Right ventricle myocardium superior (tissue), 1 donor: ENCODE measurements around the gene LTB. TPM values are rescaled to one million over a fixed set of nuclear protein-coding genes. Genes with fewer than 3 reads are reported as not detected.
"Not testable (repeated sequence)": the region's sequence is repeated elsewhere in the genome, so short reads cannot be mapped to it uniquely, and the experiment has no call there.

Experiments used
- ATAC-seq: fragments of 200-7000 bp; cut with Tn5 transposase; one replicate; pipeline ENCODE4 v1.9.1; 2020; ENCODE audit warnings: mild to moderate bottlenecking; ENCODE audit not compliant: poor library complexity
- DNase-seq: peaks from one replicate; pipeline ENCODE4 v3.0.0-alpha.2; 2020
- intact Hi-C: fragments of 100-400 bp; cut with DNase I; formaldehyde crosslinking; loops from one replicate; pipeline ENCODE4 v1.11.2; 2022
- total RNA-seq: library from RNA; stranded (reverse); fragmentation: NEBNext Ultra II Directional; extraction: Animal tissue kit (Norgen Biotek cat#: 25700); gene quantifications from one replicate; pipeline ENCODE4 v1.2.1, GENCODE V29; 2021
- donor health status: DM: no; HTN: yes; CAD: no; lungs with severe emphysema.

Gene LTB
- total RNA-seq, 1 donor from 2014 or later: not detected

DNA sequence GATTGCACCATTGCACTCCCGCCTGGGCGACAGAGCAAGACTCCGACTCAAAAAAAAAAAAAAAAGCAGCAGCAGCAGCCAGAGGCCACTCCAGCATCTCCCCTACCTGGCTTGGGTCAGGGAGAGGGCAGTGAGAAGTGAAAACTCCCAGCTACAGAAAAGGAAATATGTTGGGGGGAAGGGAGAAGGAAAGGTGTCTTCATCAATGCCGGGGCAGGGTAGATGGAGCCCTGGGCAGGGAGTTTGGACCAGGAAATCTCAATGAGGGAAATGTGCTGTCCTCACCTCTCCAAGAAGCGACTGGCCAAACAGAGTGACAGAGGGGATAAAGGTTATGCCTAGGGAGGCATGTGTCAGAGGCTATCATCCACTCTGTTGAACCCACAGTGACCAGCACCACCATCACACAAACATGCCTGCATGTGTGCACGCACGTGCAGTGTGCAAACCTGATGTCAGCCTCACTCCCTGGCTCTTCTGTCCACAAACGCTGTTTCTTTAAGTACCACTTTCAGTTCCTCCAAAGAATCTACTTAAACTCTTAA is 31.9 kb upstream of the LTB start:
- intact Hi-C loops: no loop called here
- peak; percentile 43 for ATAC-seq
- DNase-seq: no peak

- DNase-seq (no peak), ATAC-seq (no peak)
- intact Hi-C loops: no loop called here
These were observed 28.7 kb upstream of the LTB start for GRCh38 chr6:31610968-31611367.

GRCh38 chr6:31609519-31610406 is 27.5 kb upstream of the LTB start:
- no peak for DNase-seq
- no peak for ATAC-seq
- intact Hi-C loops: no loop called here

- ATAC-seq: no peak
- no peak for DNase-seq
- intact Hi-C loops: no loop called here
These were observed 25.1 kb upstream of the LTB start for GRCh38 chr6:31607317-31607716.

DNA sequence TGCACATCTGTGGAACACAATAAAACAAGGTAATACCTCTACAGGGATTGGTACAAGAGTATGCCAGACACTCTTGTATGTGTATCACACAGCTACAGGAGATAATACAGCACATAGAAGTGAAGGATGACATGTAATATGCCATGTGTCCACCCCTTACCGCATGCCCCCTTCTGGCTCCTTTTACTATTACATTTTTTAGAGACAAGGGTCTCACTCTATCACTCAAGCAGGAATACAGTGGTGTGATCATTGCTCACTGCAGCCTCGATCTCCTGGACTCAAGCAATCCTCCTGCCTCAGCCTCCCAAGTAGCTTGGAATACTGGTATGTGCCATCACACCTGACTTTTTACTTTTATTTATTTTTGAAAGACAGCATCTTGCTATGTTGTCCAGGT is 14.8 kb upstream of the LTB start:
- intact Hi-C loops: no loop called here
- DNase-seq (no peak), ATAC-seq (peak; percentile 62)

DNA sequence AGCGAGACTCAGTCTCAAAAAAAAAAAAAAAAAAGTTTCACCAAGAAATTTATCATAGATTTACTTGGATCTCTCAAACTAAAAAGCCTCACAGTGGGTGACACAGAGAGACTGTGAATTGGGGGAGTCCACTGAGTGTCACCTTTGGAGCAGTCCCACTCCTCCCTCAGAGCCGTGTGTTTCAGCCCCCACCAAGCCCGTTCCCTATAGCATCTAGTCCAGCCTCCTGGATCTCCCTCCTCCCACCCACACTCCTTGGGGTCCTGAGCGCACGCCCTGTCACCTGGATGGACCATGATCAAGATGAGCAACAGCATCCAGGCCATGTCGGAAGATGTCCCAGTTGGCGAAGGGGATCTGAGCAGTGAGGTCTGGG is 10.2 kb upstream of the LTB start:
- no peak for DNase-seq
- intact Hi-C loops: no loop called here
- ATAC-seq: no peak

DNA sequence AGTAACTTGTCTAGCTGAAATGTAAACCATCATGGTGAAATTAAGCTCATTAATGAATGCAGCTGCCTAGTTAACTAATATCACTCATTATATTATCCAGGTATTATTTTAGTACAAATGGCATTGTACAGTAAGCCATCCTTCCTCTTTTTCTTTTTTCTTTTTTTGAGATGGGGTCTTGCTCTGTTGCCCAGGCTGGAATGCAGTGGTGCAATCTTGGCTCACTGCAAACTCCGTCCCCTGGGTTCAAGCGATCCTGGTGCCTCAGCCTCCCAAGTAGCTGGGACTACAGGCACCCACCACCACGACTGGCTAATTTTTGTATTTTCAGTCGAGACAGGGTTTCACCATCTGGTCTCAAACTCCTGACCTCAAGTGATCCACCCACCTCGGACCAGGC is 8.5 kb upstream of the LTB start:
- intact Hi-C loops, ATAC-seq, DNase-seq: not testable (repeated sequence)

- intact Hi-C loops: no loop called here
- DNase-seq: no peak
- ATAC-seq: no peak
These were observed 6.8 kb upstream of the LTB start for GRCh38 chr6:31588871-31589650.

- ATAC-seq: no peak
- intact Hi-C loops: no loop called here
- no peak for DNase-seq
These were observed 5.9 kb upstream of the LTB start for GRCh38 chr6:31587791-31588777.

DNA sequence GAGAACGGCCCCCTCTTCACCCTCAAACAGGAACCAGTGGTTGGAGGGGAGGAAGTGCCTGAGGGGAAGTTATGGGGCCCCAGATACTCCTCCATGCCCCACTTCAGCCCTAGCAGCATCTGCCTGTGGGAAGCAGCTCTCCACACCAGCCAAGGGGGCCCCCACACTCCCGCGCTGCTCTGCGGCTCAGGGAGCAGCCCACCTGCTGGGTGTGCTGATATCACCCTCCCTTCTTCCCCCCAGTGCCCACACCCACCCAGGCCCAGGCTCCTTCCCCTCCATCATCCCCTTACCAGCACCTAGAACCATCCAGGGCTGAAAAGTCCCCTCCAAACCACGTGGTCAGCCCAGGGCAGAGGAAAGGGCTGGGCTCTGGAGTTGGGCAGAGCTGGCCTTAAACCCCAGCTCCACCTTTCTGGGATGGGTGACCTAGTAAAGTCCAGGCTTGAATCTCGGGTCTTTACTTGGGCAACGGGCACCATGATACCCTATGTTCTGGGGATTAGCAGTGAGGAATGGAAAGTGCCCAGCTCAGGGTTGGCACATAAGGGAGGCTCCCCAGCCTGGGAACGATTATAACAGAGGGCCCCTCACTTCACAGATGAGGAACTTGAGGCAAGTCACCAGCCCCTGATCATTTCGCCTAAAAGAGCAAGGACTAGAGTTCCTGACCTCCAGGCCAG is 4.5 kb upstream of the LTB start:
- intact Hi-C loops: no loop called here

DNA sequence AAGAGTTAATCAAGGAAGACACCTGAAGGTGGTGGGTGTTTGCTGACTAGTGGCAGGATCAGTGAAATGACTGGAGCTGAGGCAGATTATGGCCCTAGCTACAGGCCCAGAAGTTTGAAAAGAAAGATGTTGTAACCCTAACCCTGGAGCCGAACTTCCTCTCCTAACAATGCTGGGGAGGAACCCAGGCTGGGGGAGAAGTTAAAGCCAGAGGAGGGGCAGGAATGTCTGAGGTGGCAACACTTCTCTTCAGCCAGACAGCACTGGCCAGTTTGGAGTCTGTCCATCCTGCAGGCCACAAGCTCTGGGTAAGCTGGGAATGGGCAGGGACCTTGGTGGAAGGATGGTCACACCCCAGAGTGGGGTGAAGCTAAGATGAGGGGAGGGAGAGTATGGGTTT is 3.8 kb upstream of the LTB start, which contains the start of gene LST1:
Gene LST1, plus strand, starts transcription at position 270 of the 400 bp plus-strand sequence. CDS start 1,023 bp downstream, outside the sequence.
- ATAC-seq: peak; percentile 51
- intact Hi-C loops: no loop called here

More for the DNA sequence above, 4.5 kb upstream of the LTB start:
- peak; percentile 41 for DNase-seq
- ATAC-seq: peak; percentile 57

DNA sequence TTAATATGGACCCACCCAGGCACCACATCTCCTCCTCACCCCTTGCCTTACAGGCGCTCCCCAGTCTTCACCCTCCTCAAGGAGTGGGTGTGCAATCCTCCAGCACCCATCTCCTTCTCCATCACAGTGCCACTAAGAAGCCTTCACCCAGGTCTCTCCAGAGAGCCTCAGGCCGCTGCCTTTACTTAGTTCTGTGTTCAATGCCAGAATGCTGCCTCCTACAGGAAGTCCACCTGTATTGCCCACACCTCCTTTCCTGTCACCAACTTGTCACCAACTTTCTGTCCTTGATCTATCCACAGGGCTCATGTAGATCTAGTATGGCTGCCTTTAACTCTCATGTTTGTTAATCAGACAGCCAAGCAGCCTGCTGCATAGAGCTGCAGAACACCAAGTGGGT is 3.3 kb upstream of the LTB start:
- ATAC-seq (no peak), DNase-seq (no peak)
- intact Hi-C loops: no loop called here

More for the DNA sequence above, 3.8 kb upstream of the LTB start, which contains the start of gene LST1:
- peak; percentile 47 for DNase-seq

GRCh38 chr6:31581434-31582229 is 592 bp downstream of the LTB start:
- ATAC-seq: peak; percentile 34
- intact Hi-C loops: loop anchor here (5.0 kb wide), 1 partner anchor 34 kb away; the partner anchor contains the start of genes ATP6V1G2 and NFKBIL1
- DNase-seq: no peak

DNA sequence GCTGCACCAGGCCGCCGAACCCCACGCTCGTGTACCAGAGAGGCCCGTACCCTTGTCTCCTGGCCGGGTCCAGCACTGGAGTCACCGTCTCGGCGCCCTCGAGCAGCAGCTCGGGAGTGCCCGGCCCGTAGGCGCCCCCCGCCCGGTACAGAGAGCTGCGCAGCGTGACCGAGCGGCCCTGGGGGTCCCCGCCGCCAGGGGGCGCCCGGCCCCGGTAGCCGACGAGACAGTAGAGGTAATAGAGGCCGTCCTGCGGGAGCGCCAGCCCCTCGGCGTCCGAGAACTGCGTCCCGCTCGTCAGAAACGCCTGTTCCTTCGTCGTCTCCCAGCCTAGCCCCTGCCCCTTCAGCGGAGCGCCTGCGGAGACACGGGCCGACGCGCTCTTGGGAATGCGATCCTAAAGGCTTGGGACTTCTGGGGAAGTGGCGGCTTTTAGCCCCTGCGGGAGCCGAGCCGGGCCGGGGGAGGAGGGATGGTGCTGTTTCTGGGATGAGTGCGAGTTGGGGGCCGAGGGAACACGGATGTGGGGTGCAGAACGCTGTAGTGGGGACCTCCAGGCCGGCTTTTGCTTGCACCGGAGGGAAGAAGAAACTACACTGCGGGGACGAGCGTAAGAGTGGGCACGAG is 1.3 kb downstream of the LTB start:
- DNase-seq (peak; percentile 96), ATAC-seq (peak; percentile 99)
- intact Hi-C loops: loop anchor here (5.0 kb wide), 1 partner anchor 34 kb away; the partner anchor contains the start of genes ATP6V1G2 and NFKBIL1

- intact Hi-C loops: loop anchor here (5.0 kb wide), 1 partner anchor 33 kb away; the partner anchor contains the start of genes ATP6V1G2 and NFKBIL1
These were observed 1.8 kb downstream of the LTB start for GRCh38 chr6:31580438-31580740.

More at GRCh38 chr6:31580438-31580740, 1.8 kb downstream of the LTB start:
- DNase-seq: no peak
- no peak for ATAC-seq
